ENCODE data around the gene KCNJ13.

Gene KCNJ13

DNA sequence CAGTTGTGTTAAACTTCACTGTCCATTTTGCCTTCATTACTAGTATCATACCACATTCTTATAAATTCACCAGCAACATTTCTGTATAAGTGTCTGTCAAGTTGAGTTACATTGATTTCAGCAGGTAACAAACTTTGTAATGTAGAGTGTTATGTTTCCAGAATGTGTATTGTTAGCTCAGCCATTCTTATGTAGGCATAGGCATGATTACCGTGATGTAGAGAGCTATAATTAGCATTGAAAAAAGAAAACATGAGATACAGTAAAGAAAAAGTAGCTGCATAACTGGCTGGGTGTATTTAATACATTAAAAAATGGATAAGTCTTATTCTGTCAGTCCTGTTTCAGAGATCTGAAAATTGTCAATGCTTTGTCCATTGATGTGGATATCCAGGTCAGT is 8.5 kb downstream of the KCNJ13 start:
- H3K27ac ChIP-seq: no peak overlapping the region
- H3K4me2 ChIP-seq: no peak overlapping the region
- H3K4me3 ChIP-seq (IDR thresholded peaks at IDR 0.05; ENCODE audit: insufficient read depth, low read depth, low read length): no peak overlapping the region
- H3K27me3 ChIP-seq (ENCODE audit: insufficient read depth, low read depth): no peaks in the 10 kb centered on the region
- TF ChIP-seq, protein P1, sequence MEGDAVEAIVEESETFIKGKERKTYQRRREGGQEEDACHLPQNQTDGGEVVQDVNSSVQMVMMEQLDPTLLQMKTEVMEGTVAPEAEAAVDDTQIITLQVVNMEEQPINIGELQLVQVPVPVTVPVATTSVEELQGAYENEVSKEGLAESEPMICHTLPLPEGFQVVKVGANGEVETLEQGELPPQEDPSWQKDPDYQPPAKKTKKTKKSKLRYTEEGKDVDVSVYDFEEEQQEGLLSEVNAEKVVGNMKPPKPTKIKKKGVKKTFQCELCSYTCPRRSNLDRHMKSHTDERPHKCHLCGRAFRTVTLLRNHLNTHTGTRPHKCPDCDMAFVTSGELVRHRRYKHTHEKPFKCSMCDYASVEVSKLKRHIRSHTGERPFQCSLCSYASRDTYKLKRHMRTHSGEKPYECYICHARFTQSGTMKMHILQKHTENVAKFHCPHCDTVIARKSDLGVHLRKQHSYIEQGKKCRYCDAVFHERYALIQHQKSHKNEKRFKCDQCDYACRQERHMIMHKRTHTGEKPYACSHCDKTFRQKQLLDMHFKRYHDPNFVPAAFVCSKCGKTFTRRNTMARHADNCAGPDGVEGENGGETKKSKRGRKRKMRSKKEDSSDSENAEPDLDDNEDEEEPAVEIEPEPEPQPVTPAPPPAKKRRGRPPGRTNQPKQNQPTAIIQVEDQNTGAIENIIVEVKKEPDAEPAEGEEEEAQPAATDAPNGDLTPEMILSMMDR (conservative IDR thresholded peaks at IDR 0.05; ENCODE audit: low read depth, low read length): no peak
- no peak overlapping the region for H2AFZ ChIP-seq (ENCODE audit: low read depth)
- no peaks in the 10 kb centered on the region; the same call in 1 of the 2 replicates for H4K20me1 ChIP-seq (ENCODE audit: insufficient read depth)
- H3K9ac ChIP-seq: no peak overlapping the region
- no peaks in the 10 kb centered on the region for H3K36me3 ChIP-seq (ENCODE audit: insufficient read depth)
- H3K79me2 ChIP-seq (ENCODE audit: insufficient read depth, low read depth): no peaks in the 10 kb centered on the region
- peaks cover 58% of the 10 kb centered on the region for H3K4me1 ChIP-seq (ENCODE audit: low read depth, poor library complexity, severe bottlenecking)

GRCh38 chr2:232761301-232761907 is 15.0 kb downstream of the KCNJ13 start:
- H3K27me3 ChIP-seq (ENCODE audit: insufficient read depth, low read depth): no peaks in the 10 kb centered on the region
- no peaks in the 10 kb centered on the region; the same call in 1 of the 2 replicates for H3K36me3 ChIP-seq (ENCODE audit: insufficient read depth)
- no peak overlapping the region for H3K4me3 ChIP-seq (IDR thresholded peaks at IDR 0.05; ENCODE audit: insufficient read depth, low read depth, low read length)
- no peaks in the 10 kb centered on the region for H3K79me2 ChIP-seq (ENCODE audit: insufficient read depth, low read depth)
- no peak overlapping the region for H3K9ac ChIP-seq
- no peak overlapping the region for H2AFZ ChIP-seq (ENCODE audit: low read depth)
- H3K27ac ChIP-seq: no peak overlapping the region
- no peak overlapping the region for H3K4me2 ChIP-seq
- TF ChIP-seq, protein P1 (conservative IDR thresholded peaks at IDR 0.05; ENCODE audit: low read depth, low read length): peak; percentile 58
- H3K4me1 ChIP-seq (ENCODE audit: low read depth, poor library complexity, severe bottlenecking): peaks cover 24% of the 10 kb centered on the region
- H4K20me1 ChIP-seq (ENCODE audit: insufficient read depth): no peaks in the 10 kb centered on the region

- TF ChIP-seq, protein P1 (conservative IDR thresholded peaks at IDR 0.05; ENCODE audit: low read depth, low read length): no peak
- no peak overlapping the region for H3K27ac ChIP-seq
- no peak overlapping the region for H3K4me3 ChIP-seq (IDR thresholded peaks at IDR 0.05; ENCODE audit: insufficient read depth, low read depth, low read length)
- H3K27me3 ChIP-seq (ENCODE audit: insufficient read depth, low read depth): no peaks in the 10 kb centered on the region
- H3K36me3 ChIP-seq (ENCODE audit: insufficient read depth): no peaks in the 10 kb centered on the region; the same call in 1 of the 2 replicates
- H3K79me2 ChIP-seq (ENCODE audit: insufficient read depth, low read depth): no peaks in the 10 kb centered on the region
- H3K4me2 ChIP-seq: no peak overlapping the region
- H3K9ac ChIP-seq: no peak overlapping the region
- no peak overlapping the region for H2AFZ ChIP-seq (ENCODE audit: low read depth)
- H3K4me1 ChIP-seq (ENCODE audit: low read depth, poor library complexity, severe bottlenecking): peaks cover 7% of the 10 kb centered on the region
- H4K20me1 ChIP-seq (ENCODE audit: insufficient read depth): no peaks in the 10 kb centered on the region
Observed at GRCh38 chr2:232757905-232758304, 18.5 kb downstream of the KCNJ13 start.

GRCh38 chr2:232750135-232750671 is 26.2 kb downstream of the KCNJ13 start:
- no peak overlapping the region for H3K9ac ChIP-seq
- H3K36me3 ChIP-seq (ENCODE audit: insufficient read depth): no peaks in the 10 kb centered on the region
- no peak overlapping the region for H2AFZ ChIP-seq (ENCODE audit: low read depth)
- no peaks in the 10 kb centered on the region for H3K27me3 ChIP-seq (ENCODE audit: insufficient read depth, low read depth)
- no peak overlapping the region for H3K27ac ChIP-seq
- H4K20me1 ChIP-seq (ENCODE audit: insufficient read depth): no peaks in the 10 kb centered on the region
- TF ChIP-seq, protein P1 (conservative IDR thresholded peaks at IDR 0.05; ENCODE audit: low read depth, low read length): no peak
- H3K4me2 ChIP-seq: no peak overlapping the region
- H3K4me3 ChIP-seq (IDR thresholded peaks at IDR 0.05; ENCODE audit: insufficient read depth, low read depth, low read length): no peak overlapping the region
- H3K79me2 ChIP-seq (ENCODE audit: insufficient read depth, low read depth): no peaks in the 10 kb centered on the region
- no peaks in the 10 kb centered on the region for H3K4me1 ChIP-seq (ENCODE audit: low read depth, poor library complexity, severe bottlenecking)

Data from KMS-11 (cell line).